Measurements from ENCODE around the gene CRELD2.

CRELD2 gene

GRCh38 chr22:49879871-49880270 lies 38.6 kb upstream of the CRELD2 start:
- H3K4me2 ChIP-seq (ENCODE audit: low read depth, low read length), result no peak overlapping the region
- no peak for TF ChIP-seq EZH2phosphoT487 (IDR thresholded peaks at IDR 0.05; ENCODE audit: low read length)
- no peak for TF ChIP-seq CTCF (IDR thresholded peaks at IDR 0.05; ENCODE audit: low read length)
- TF ChIP-seq EZH2 (optimal IDR thresholded peaks at IDR 0.05; ENCODE audit: low read depth, low read length), result no peak
- no peaks in the 10 kb centered on the region for H4K20me1 ChIP-seq (ENCODE audit: insufficient read depth, low read length)
- peaks cover 16% of the 10 kb centered on the region for H3K4me1 ChIP-seq (ENCODE audit: low read length)
- no peaks in the 10 kb centered on the region for H3K27me3 ChIP-seq (replicated peaks; ENCODE audit: insufficient read depth, low read length)
- H2AFZ ChIP-seq (ENCODE audit: low read length), result no peak overlapping the region
- peaks cover 15% of the 10 kb centered on the region; the same call in 1 of the 2 replicates for H3K36me3 ChIP-seq (replicated peaks; ENCODE audit: insufficient read depth, low read length)
- no peak overlapping the region for H3K4me3 ChIP-seq (ENCODE audit: low read length)
- H3K79me2 ChIP-seq (ENCODE audit: low read length), result peaks cover 94% of the 10 kb centered on the region
- no peaks in the 10 kb centered on the region for H3K9me2 ChIP-seq (replicated peaks; ENCODE audit: insufficient read depth, low read length)
- H3K9me3 ChIP-seq (replicated peaks; ENCODE audit: insufficient read depth, low read length), result no peaks in the 10 kb centered on the region
- H3K9ac ChIP-seq (ENCODE audit: low read length), result no peak overlapping the region
- H3K27ac ChIP-seq (ENCODE audit: low read length), result no peak overlapping the region
- DNase-seq, result no peak
- H3F3A ChIP-seq (ENCODE audit: insufficient read depth, low read length), result peaks cover 9% of the 10 kb centered on the region

- TF ChIP-seq EZH2phosphoT487 (IDR thresholded peaks at IDR 0.05; ENCODE audit: low read length) (no peak), CTCF (IDR thresholded peaks at IDR 0.05; ENCODE audit: low read length) (no peak), EZH2 (optimal IDR thresholded peaks at IDR 0.05; ENCODE audit: low read depth, low read length) (no peak)
- no peaks in the 10 kb centered on the region for H4K20me1 ChIP-seq (ENCODE audit: insufficient read depth, low read length)
- H3F3A ChIP-seq (ENCODE audit: insufficient read depth, low read length), result peaks cover 9% of the 10 kb centered on the region
- H3K36me3 ChIP-seq (replicated peaks; ENCODE audit: insufficient read depth, low read length), result peaks cover 18% of the 10 kb centered on the region; the same call in 1 of the 2 replicates
- H3K9me2 ChIP-seq (replicated peaks; ENCODE audit: insufficient read depth, low read length), result no peaks in the 10 kb centered on the region
- no peak for DNase-seq
- H3K4me1 ChIP-seq (ENCODE audit: low read length), result peaks cover 16% of the 10 kb centered on the region
- H3K27me3 ChIP-seq (replicated peaks; ENCODE audit: insufficient read depth, low read length), result no peaks in the 10 kb centered on the region
- peaks cover 94% of the 10 kb centered on the region for H3K79me2 ChIP-seq (ENCODE audit: low read length)
- H2AFZ ChIP-seq (ENCODE audit: low read length), result no peak overlapping the region
- no peak overlapping the region for H3K4me3 ChIP-seq (ENCODE audit: low read length)
- H3K4me2 ChIP-seq (ENCODE audit: low read depth, low read length), result no peak overlapping the region
- no peak overlapping the region for H3K9ac ChIP-seq (ENCODE audit: low read length)
- H3K27ac ChIP-seq (ENCODE audit: low read length), result no peak overlapping the region
- no peaks in the 10 kb centered on the region for H3K9me3 ChIP-seq (replicated peaks; ENCODE audit: insufficient read depth, low read length)
These were observed 38.2 kb upstream of the CRELD2 start for GRCh38 chr22:49880281-49880680.

GRCh38 chr22:49881856-49882255 lies 36.6 kb upstream of the CRELD2 start:
- peak; percentile 11 for DNase-seq
- peaks cover 34% of the 10 kb centered on the region for H3K36me3 ChIP-seq (replicated peaks; ENCODE audit: insufficient read depth, low read length)
- TF ChIP-seq EZH2phosphoT487 (IDR thresholded peaks at IDR 0.05; ENCODE audit: low read length) (no peak), CTCF (IDR thresholded peaks at IDR 0.05; ENCODE audit: low read length) (no peak), EZH2 (optimal IDR thresholded peaks at IDR 0.05; ENCODE audit: low read depth, low read length) (no peak)

More at GRCh38 chr22:49881856-49882255, 36.6 kb upstream of the CRELD2 start:
- Histone ChIP-seq H4K20me1 (ENCODE audit: insufficient read depth, low read length) (no peaks in the 10 kb centered on the region), H2AFZ (ENCODE audit: low read length) (no peak overlapping the region), H3F3A (ENCODE audit: insufficient read depth, low read length) (peaks cover 9% of the 10 kb centered on the region), H3K27ac (ENCODE audit: low read length) (peak overlapping the region; percentile 28; the same call in 1 of the 2 replicates), H3K27me3 (replicated peaks; ENCODE audit: insufficient read depth, low read length) (no peaks in the 10 kb centered on the region), H3K79me2 (ENCODE audit: low read length) (peaks cover 93% of the 10 kb centered on the region), H3K4me3 (ENCODE audit: low read length) (no peak overlapping the region), H3K9me3 (replicated peaks; ENCODE audit: insufficient read depth, low read length) (no peaks in the 10 kb centered on the region), H3K9ac (ENCODE audit: low read length) (no peak overlapping the region), H3K9me2 (replicated peaks; ENCODE audit: insufficient read depth, low read length) (no peaks in the 10 kb centered on the region), H3K4me1 (ENCODE audit: low read length) (peaks cover 16% of the 10 kb centered on the region), H3K4me2 (ENCODE audit: low read depth, low read length) (peak overlapping the region; percentile 34; the same call in 1 of the 2 replicates)

All from MM.1S (cell line).